Esophagus squamous epithelium (tissue), 5 donors: ENCODE data around the gene GTF3C4. TPM values are rescaled to one million over a fixed set of nuclear protein-coding genes. Genes with fewer than 3 reads are reported as not detected.

Experiments
- DNase-seq: peaks from one replicate; lab custom pipeline; 2025; lab: John Stamatoyannopoulos, UW
- H3K27ac ChIP-seq, 4 donors: fragments of 200-600 bp; sonication (generic); one replicate each; pipeline ENCODE4 v1.5.1; 2016 to 2019; ENCODE audit warnings: mild to moderate bottlenecking in 1 of 4
- H3K27me3 ChIP-seq, 4 donors: fragments of 200-600 bp; sonication (generic); 1 replicate in 3 of 4; 2 replicates in 1 of 4; pipeline versions ENCODE4 v1.5.1 to v1.6.0; 2017 to 2021; ENCODE audit warnings: antibody characterized with exemption in 1 of 4
- H3K36me3 ChIP-seq, 3 donors: fragments of 200-600 bp; sonication (generic); one replicate each; pipeline ENCODE4 v1.5.1; 2016 to 2019
- H3K4me1 ChIP-seq, 3 donors: fragments of 200-600 bp; sonication (generic); one replicate each; pipeline ENCODE4 v1.5.1; 2017 to 2019
- H3K4me3 ChIP-seq, 4 donors: fragments of 200-600 bp; sonication (generic); 1 replicate in 3 of 4; 2 replicates in 1 of 4; pipeline ENCODE4 v1.5.1; 2016 to 2019; ENCODE audit warnings: mild to moderate bottlenecking in 2 of 4, moderate library complexity in 1 of 4
- H3K9me3 ChIP-seq, 3 donors: fragments of 200-600 bp; sonication (generic); one replicate each; pipeline ENCODE4 v1.5.1; 2016 to 2019
- CTCF ChIP-seq, 6 experiments: fragments of 450-650 bp in 4 of 6; fragments of 200-600 bp in 2 of 6; sonication (generic) in 2 of 6; IDR thresholded peaks; one replicate each; pipeline ENCODE4 v1.5.1; 2016 to 2019; ENCODE audit warnings: antibody characterized with exemption in 6 of 6, mild to moderate bottlenecking in 4 of 6, moderate library complexity in 4 of 6
- POLR2A ChIP-seq, 4 donors: fragments of 450-650 bp; IDR thresholded peaks; one replicate each; pipeline ENCODE4 v1.6.1; 2017; ENCODE audit warnings: antibody characterized with exemption in 4 of 4, mild to moderate bottlenecking in 4 of 4, moderate library complexity in 3 of 4
- WGBS, 2 donors: methylation state at CpG; one replicate each; pipeline ENCODE4 v1.1.5; 2018; 5-methylcytosine and 5-hydroxymethylcytosine counted together
- intact Hi-C: fragments of 100-400 bp; cut with DNase I; formaldehyde crosslinking; loops from one replicate; pipeline ENCODE4 v1.15.0; 2022
- total RNA-seq, 4 donors: library from RNA; depleted of rRNA; stranded (reverse); fragments of >200 nt; gene quantifications; one replicate each; pipeline ENCODE4 v1.1.0, GENCODE V29; 2016
- donor health status: DM: yes; HTN: yes; CAD: no.

Gene GTF3C4
- total RNA-seq, 4 donors from 2014 or later = 9.7 to 14.3 (median 11.3) TPM

- Histone ChIP-seq H3K9me3 (no peaks in the 10 kb centered on the region), H3K27ac (no peak overlapping the region), H3K27me3 (no peaks in the 10 kb centered on the region), H3K4me3 (no peak overlapping the region), H3K4me1 (no peaks in the 10 kb centered on the region), H3K36me3 (peaks cover 3 to 88% (median 6%) of the 10 kb centered on the region in 3 donors)
- 87 to 92% methylated on average over 4 to 5 of the region's 5 CpGs for whole genome bisulfite sequencing, 2 donors
- no peak for DNase-seq
- intact Hi-C loops = no loop called here
- TF ChIP-seq POLR2A (IDR thresholded peaks at IDR 0.05) = no peak
- no peak for TF ChIP-seq CTCF (IDR thresholded peaks at IDR 0.05)
Measured at GRCh38 chr9:132639322-132639721, 30.9 kb upstream of the GTF3C4 start.

- DNase-seq = no peak
Measured at GRCh38 chr9:132641216-132641615, 29.0 kb upstream of the GTF3C4 start.

GRCh38 chr9:132644251-132644650 lies 26.0 kb upstream of the GTF3C4 start:
- DNase-seq = no peak
- WGBS, 2 donors = 88 to 90% methylated on average over 3 of the region's 3 CpGs
- no peak overlapping the region for H3K27ac ChIP-seq
- no peaks in the 10 kb centered on the region for H3K9me3 ChIP-seq
- peaks cover 0 to 8% (median 0%) of the 10 kb centered on the region in 3 donors for H3K4me1 ChIP-seq
- intact Hi-C loops = no loop called here
- no peak overlapping the region for H3K4me3 ChIP-seq
- H3K36me3 ChIP-seq = peaks cover 16 to 100% (median 20%) of the 10 kb centered on the region in 3 donors
- TF ChIP-seq CTCF (IDR thresholded peaks at IDR 0.05) (no peak), POLR2A (IDR thresholded peaks at IDR 0.05) (no peak)
- no peaks in the 10 kb centered on the region for H3K27me3 ChIP-seq

More at GRCh38 chr9:132641216-132641615, 29.0 kb upstream of the GTF3C4 start:
- H3K27ac ChIP-seq = no peak overlapping the region
- 80 to 89% methylated on average over 4 of the region's 4 CpGs for WGBS, 2 donors
- intact Hi-C loops = no loop called here
- no peaks in the 10 kb centered on the region for H3K4me1 ChIP-seq
- TF ChIP-seq POLR2A (IDR thresholded peaks at IDR 0.05) = no peak
- H3K36me3 ChIP-seq = peaks cover 3 to 99% (median 6%) of the 10 kb centered on the region in 3 donors
- no peak overlapping the region for H3K4me3 ChIP-seq
- no peaks in the 10 kb centered on the region for H3K27me3 ChIP-seq
- H3K9me3 ChIP-seq = no peaks in the 10 kb centered on the region

GRCh38 chr9:132645306-132645705 lies 25.0 kb upstream of the GTF3C4 start:
- H3K27ac ChIP-seq = no peak overlapping the region
- no peak overlapping the region for H3K4me3 ChIP-seq
- intact Hi-C loops = no loop called here
- no peak for DNase-seq
- H3K36me3 ChIP-seq = peaks cover 12 to 100% (median 19%) of the 10 kb centered on the region in 3 donors
- WGBS, 2 donors = 94 to 98% methylated on average over 7 to 8 of the region's 8 CpGs
- H3K4me1 ChIP-seq = peaks cover 0 to 8% (median 0%) of the 10 kb centered on the region in 3 donors
- no peaks in the 10 kb centered on the region for H3K27me3 ChIP-seq
- no peak for TF ChIP-seq CTCF (IDR thresholded peaks at IDR 0.05)
- no peaks in the 10 kb centered on the region for H3K9me3 ChIP-seq

GRCh38 chr9:132645711-132646110 lies 24.6 kb upstream of the GTF3C4 start:
- 93 to 96% methylated on average over 6 to 15 of the region's 15 CpGs for WGBS, 2 donors
- intact Hi-C loops = no loop called here
- no peak overlapping the region for H3K4me3 ChIP-seq
- no peaks in the 10 kb centered on the region for H3K9me3 ChIP-seq
- H3K27me3 ChIP-seq = no peaks in the 10 kb centered on the region
- H3K36me3 ChIP-seq = peaks cover 12 to 100% (median 15%) of the 10 kb centered on the region in 3 donors
- TF ChIP-seq CTCF (IDR thresholded peaks at IDR 0.05) = no peak
- TF ChIP-seq POLR2A (IDR thresholded peaks at IDR 0.05) = no peak
- no peak overlapping the region for H3K27ac ChIP-seq
- H3K4me1 ChIP-seq = peaks cover 0 to 8% (median 0%) of the 10 kb centered on the region in 3 donors
- no peak for DNase-seq

GRCh38 chr9:132646726-132647125 lies 23.5 kb upstream of the GTF3C4 start:
- H3K27ac ChIP-seq = no peak overlapping the region
- 90 to 96% methylated on average over 4 to 7 of the region's 7 CpGs for WGBS, 2 donors
- TF ChIP-seq CTCF (IDR thresholded peaks at IDR 0.05) (no peak), POLR2A (IDR thresholded peaks at IDR 0.05) (no peak)
- peaks cover 0 to 8% (median 0%) of the 10 kb centered on the region in 3 donors for H3K4me1 ChIP-seq
- DNase-seq = no peak
- no peaks in the 10 kb centered on the region for H3K27me3 ChIP-seq
- H3K4me3 ChIP-seq = no peak overlapping the region
- intact Hi-C loops = no loop called here
- peaks cover 12 to 97% (median 14%) of the 10 kb centered on the region in 3 donors for H3K36me3 ChIP-seq
- no peaks in the 10 kb centered on the region for H3K9me3 ChIP-seq
